CD4-positive, alpha-beta T cell treated with Interferon alpha-2 for 1 hour (primary cell): ENCODE measurements around the gene UBALD2.
"Not testable (repeated sequence)": the region's sequence is repeated elsewhere in the genome, so short reads cannot be mapped to it uniquely, and the experiment has no call there.

ENCODE experiments used
- DNase-seq, 2 donors: peaks; one replicate each; pipeline ENCODE4 v3.0.0-alpha.2; 2020 to 2022

The UBALD2 gene

DNA sequence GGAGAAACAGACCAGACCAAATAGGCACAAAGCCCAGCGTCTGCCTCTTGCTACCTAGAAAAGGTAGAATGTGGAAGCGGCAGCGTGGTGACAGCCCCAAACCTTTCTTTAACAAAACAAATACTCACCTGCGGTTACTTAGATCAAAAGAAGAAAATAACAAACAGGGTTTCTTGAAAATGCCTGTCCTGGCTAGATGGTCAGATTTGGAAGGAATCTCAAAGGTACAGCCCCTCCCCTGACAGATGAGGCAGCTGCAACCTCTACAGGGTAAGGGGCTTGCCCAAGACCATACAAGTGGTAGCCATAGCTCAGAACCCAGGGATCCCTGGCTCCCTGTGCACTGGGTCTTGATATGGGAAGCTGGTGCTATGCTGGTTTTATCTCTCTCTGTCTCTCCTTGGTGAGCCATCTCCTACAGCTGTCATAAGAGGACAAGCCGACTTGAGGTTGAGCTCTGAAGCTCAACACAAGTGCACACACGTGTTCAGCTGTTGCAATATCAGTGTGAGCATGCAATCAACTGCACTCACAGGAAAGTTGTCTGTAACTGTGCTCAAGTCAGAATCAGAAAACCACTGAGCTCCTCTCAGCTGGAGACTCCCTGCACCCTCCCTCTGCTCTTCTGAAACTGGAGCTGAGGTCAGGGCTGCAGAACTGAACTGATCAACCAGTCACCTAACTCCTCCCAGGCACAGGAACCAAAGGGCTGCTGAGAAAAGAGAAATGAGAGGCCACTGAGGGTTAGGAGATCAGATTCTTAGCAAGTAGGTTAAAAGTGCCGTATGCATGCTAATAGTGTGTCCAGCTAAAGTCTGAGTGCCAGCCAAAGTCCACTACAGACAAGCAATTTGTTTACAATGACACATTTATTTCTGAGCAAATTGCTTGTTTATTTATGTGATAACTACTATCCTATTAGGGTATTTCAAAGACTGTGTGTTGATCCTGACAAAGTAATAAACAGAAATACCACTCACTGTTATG lies 18.8 kb upstream of the UBALD2 start:
- peak; percentile 45 to 58 for DNase-seq

DNA sequence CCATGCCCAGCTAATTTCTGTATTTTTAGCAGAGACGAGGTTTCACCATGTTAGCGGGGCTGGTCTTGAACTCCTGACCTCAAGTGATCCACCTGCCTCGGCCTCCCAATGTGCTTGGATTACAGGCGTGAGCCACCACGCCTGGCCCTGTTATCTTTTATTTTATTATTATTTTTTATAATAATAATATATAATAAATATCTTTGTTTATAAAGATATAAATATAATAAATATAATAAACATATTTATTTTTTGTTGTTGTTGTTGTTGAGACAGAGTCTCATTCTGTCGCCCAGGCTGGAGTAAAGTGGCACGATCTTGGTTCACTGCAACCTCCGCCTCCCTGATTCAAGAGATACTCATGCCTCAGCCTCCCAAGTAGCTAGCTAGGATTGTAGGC lies 17.8 kb upstream of the UBALD2 start:
- no peak for DNase-seq

DNA sequence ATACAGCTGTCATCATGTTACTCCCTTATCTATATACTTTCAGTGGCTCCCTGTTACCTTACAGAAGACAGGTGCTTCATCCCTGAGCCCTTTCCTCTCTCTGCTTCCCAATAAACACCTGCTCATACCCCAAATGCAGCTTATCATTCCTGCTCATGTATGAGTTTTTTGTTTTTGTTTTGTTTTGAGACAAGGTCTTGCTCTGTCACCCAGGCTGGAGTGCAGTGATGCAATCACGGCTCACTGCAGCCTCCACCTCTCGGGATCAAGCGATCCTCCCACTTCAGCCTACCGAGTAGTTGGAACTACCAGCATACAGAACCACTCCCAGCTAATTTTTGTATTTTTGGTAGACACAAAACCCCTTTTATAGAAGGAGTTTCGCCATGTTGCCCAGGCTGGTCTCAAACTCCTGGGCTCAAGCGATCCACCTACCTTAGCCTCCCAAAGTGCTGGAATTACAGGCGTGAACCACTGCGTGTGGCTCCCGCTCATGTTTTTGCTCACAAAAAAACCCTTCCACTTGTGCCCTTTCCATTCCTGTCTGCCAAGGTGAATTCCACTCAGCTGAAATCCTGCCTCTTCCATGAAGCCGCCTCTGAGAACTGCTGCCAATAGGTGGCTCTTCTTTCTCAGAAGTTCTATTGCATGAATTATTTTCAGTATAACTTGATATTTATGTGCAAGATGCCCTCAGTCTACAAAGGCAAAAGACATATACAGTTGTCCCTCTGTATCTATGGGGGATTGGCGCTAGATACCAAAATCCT lies 16.9 kb upstream of the UBALD2 start:
- DNase-seq = no peak

DNA sequence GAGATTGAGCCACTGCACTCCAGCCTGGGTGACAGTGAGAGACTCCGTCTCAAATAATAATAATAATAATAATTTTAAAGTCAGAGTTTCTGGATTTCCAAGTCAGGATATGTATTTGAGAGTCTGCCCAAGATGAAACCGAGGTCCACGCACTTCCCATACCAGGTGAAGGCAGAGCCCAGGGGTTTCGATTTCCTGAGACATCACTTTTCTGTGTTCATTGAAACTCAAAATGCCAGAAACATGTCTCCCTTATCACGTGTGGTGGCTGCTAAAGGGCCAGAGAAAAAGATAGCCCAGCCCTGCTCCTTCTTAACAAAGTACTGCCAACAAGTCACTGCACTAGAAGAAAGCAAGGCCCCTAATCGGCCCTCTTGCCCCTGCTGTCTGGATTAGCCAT lies 15.0 kb upstream of the UBALD2 start:
- no peak for DNase-seq

DNA sequence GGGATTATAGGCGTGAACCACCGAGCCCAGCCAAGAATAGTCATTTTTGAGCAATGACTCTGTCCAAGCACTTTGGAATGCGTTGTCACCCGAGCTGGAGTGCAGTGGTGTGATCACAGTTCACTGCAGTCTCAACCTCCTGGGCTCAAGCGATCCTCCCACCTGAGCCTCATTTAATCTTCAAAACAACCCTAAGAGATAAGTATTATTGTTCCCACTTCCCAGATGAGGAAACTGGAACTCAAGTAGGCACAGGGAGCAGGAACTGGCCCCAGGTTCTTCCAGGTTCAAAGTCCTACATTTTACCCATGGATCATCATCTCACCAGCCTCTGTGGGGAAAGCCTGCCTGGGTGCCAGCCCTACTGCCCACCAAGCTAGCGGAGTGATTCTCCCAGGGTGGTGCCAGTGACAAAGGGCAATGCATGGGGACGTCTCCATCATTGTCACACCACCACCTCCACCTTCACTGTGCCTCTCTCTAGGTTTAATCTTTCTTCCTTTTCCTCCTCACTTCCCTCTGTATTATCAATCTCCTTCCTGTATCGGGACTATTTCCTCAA lies 13.6 kb upstream of the UBALD2 start:
- DNase-seq = no peak

DNA sequence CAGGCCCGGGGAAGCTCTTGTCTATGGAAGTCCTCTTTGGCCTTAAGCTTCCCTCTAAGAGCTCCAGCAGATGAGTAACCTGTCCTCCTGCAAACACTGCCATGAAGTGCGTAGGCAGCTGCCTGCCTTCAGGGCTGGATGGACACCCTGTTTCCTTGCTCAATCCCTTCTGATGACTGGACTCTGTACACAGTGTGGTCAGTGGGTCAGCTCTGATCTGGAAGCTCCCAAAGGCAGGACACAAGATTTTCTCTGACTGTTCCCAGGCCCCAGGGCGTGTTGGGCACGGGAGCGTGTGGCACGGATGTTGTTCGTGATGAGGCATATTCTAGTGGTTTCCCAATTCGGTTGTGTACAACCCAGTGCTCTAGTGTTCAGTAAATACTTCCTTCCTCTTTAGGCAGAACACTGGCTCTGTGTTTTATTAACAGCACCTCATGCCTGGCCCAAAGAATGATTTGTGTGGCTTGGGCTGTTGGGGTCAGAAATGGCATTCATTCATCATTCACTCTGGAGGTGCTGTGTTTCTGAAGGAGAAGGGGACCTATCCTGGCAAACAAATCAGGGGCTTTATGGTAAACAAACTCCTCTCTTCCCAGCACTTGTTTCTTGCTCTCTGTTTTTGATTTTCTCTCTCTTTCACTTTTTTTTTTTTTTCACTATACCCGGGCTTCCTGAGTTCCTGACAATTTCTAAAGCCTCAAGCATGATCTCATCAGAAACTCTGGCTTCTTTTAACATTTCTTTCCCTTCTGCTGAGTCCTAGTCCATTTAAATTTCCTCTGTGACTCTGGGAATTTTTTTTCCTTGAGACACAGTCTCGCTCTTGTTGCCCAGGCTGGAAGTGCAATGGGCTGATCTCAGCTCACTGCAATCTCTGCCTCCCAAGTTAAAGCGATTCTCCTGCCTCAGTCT lies 12.9 kb upstream of the UBALD2 start:
- DNase-seq = peak; percentile 55 to 58

DNA sequence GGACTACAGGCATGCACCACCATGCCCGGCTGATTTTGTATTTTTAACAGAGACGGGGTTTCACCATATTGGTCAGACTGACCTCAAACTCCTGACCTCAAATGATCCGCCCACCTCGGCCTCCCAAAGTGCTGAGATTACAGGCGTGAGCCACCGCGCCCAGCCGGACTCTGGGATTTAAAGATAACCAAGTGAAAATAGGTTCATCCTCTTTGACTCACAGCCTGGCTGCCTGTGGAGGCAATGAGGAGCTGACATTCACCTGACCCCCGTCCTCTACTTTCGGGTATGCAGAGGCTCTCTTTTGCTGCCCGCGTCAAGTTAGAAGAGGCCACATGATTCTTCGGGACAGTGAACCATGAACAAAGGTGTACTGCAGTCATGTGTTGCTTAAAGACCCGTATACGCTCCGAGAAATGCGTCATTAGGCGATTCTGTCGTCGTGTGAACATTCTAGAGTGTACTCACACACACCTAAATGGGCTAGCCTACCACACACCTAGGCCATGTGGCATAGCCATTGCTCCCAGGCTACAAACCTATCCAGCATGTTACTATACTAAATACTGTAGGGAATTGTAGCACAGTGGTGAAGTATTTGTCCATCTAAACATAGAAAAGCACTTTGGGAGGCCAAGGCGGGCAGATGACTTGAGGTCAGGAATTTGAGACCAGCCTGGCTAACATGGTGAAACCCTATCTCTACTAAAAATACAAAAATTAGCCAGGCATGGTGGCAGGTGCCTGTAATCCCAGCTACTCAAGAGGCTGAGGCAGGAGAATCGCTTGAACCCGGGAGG lies 12.0 kb upstream of the UBALD2 start:
- DNase-seq = not testable (repeated sequence)

DNA sequence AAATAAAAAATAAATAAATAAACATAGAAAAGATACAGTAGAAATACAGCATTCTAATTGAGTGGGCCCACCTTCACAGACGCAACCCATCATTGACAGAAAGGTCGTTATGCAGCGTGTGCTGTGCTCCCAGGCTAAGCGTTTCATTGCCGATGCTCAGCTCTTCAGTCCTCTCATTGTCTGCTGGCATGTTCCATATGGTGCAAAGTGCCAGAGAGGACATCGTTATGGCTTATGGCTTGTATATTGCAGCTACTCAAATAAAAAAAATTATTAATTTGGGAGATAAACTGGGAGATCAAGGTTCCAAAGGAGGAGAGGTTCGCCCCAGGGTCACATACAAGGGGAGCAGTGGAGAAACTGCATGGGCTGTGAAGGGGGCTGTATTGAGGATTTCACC lies 11.3 kb upstream of the UBALD2 start:
- no peak for DNase-seq

DNA sequence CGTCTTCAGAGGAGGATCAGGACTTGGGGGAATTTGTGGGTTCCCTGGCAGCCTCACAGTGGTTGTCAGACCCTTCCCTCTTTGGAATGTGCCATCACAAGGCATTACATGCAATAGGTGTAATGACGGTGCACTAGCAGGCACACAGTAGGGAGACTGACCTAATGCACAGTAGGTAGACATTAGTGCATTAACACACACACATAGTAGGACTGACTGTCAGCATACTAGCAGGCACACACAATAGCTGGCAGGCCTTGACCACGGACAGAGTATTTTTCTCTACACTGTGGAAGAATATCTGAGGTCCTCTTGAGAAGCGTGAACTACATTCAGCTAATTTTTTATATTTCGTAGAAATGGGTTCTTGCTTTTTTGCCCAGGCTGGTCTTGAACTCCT lies 10.9 kb upstream of the UBALD2 start:
- no peak for DNase-seq

DNA sequence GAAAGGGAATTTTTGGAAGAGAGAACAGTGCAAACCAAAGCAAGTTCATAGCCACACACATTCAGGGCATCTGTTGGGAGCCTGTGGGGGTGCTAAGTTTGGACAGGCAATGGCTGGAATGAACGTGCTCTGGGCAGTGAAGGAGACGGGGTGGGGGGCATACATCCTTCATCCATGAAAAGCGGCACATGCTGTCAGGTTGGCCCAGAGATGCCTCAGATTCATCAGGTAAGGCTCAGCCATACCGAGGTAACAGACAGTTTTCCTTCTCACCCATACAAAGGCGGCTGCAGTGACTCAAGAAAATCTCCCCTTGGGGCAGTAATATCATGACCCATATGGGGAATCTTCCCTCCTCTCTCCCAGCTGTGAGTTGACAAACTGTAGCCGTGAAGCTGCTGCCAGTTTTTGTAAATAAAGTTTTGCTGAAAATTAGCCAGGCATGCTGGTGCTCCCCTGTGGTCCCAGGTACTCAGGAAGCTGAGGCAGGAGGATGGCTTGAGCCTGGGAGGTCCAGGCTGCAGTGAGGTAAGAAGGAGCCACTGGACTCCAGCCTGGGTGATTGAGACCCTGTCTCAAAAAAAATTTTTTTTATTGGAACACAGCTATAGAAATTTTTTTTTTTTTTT lies 9.2 kb upstream of the UBALD2 start:
- no peak for DNase-seq

DNA sequence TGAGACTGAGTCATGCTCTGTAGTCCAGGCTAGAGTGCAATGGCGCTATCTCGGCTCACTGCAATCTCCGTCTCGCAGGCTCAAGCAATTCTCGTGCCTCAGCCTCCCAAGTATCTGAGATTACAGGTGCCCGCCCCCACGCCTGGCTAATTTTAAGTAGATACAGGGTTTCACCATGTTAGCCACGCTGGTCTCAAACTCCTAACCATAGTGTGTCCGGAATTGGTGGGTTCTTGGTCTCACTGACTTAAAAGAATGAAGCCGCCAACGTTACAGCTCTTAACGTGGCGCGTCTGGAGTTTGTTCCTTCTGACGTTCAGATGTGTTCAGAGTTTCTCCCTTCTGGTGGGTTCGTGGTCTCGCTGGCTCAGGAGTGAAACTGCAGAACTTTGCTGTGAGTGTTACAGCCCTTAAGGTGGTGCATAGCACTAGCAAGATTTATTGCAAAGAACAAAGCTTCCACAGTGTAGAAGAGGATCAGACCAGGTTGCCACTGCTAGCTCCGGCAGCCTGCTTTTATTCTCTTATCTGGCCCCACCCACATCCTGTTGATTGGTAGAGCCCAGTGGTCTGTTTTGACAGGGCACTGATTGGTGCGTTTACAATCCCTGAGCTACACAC lies 8.6 kb upstream of the UBALD2 start:
- peak; percentile 59 to 73 for DNase-seq

DNA sequence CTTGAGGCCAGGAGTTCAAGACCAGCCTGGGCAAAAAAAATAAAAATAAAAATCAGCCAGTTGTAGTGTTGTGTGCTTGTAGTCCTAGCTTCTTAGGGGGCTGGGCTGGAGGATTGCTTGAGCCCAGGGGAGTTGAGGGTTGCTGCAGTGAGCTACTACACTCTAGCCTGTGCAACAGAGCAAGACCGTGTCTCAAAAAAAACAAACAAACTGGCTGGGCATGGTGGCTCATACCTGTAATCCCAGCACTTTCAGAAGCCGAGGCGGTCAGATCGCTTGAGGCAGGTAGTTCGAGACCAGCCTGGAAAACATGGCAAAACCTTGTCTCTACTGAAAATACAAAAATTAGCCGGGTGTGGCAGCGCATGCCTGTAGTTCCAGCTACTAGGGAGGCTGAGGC lies 4.9 kb upstream of the UBALD2 start:
- DNase-seq = no peak

DNA sequence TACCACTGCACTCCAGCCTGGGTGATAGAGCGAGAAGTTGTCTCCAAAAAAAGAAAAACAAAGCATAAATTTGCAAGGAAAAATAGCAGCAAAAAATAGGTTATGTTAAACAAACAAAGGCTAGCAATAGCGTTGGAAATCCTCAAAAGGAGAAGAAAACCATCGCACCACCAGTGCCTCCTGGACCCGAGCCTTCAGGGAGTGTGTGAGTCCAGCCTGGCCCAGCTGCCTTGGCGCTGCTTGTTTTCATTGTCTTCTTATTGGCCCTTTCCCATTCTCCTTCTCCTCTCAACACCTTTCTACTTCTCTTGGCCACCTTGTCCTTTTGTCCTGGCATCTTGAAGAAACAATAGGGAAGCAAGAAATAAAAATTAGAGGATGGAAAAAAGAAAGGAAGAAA lies 4.5 kb upstream of the UBALD2 start:
- no peak for DNase-seq

DNA sequence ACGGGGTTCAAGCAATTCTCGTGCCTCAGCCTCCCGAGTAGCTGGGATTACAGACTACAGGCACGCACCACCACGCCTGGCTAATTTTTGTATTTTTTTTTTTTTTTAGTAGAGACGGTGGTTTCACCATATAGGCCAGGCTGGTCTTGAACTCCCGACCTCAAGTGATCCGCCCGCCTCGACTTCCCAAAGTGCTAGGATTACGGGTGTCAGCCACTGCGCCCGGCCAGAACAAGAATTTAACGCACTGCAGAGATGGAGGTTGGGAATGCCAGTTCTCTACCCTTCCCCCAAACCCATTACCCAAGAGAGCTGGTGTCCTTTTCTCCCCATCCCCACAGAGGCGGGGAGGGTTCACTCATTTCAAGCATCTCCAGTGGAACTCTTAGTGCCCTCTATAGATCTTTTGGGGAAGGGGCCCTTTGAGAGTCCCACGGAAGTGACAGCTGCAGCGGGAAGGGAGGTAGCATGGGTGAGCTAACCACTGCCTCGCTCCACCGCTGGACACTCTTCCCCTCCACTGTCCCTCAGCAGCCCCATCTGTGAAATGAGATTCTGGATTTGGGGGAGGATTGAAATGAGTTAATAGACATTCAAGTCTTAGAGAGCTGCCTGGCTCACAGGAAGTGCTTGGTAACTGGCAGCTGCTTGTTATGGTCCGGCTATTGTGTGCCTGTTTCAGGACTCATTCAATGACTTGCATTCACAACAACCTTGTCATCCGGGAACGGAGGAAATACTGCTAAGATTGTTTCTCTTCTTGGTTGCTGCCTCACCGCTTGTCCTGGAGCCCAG lies 3.5 kb upstream of the UBALD2 start:
- no peak for DNase-seq

DNA sequence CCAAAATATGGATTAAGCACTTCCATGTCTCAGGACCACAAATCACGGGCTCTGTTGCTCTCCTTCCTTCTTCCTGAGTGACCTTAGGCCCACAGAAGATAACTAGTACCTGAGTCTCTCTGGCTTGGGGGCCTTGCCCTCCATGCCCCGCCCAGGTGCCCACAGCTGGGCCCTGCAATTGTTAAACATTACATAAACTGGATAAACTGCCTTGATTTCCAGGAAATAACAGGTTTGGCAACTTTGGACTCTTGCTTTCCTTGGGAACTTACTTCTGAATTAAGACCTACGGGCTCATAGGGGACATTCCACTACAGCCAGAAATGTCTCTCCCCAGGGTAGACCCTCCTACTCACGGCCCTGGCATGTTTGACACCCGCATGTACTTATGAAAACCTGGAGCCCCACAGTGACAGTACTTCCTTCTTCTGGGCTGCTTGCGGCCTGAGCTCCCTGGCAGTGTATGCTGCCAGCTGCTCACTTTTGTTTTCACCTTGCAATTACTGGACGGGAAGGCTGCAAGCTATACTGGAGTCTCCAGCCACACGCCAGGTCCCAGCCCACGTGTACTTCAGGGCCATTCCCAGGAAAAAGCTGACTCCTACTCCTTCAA lies 2.3 kb upstream of the UBALD2 start:
- peak in 1 of 2 donors; percentile 47 for DNase-seq

DNA sequence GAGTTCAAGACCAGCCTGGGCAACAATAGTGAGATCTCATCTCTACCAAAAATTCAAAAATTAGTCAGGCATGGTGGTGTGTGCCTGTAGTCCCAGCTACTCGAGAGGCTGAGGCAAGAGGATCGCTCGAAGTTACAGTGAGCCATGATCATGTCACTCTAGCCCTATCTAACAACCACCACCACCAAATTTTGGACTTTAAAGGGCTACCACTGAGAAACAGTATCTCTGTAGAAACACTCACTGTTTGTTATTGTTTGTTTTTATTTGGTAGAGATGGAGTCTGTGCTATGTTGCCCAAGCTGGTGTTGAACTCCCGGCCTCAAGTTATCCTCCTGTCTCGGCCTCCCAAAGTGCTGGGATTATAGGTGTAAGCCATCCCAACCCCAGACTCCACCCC lies 1.3 kb upstream of the UBALD2 start:
- no peak for DNase-seq

DNA sequence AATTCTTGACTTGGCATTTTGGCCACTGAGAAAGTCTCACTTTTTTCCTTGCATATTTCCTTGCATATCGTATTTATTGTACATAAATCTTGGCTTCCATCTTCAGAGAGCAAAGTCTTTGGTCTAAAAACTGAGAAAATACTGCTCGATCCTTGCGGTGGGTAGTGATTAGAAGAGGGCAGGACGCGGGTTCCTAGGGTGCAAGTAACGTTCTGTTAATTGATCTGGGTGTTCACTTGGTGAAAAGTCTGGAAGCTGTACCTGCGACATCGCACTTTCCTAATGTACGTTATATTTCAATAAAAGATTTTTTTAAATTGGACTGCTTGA lies 758 bp upstream of the UBALD2 start:
- no peak for DNase-seq

DNA sequence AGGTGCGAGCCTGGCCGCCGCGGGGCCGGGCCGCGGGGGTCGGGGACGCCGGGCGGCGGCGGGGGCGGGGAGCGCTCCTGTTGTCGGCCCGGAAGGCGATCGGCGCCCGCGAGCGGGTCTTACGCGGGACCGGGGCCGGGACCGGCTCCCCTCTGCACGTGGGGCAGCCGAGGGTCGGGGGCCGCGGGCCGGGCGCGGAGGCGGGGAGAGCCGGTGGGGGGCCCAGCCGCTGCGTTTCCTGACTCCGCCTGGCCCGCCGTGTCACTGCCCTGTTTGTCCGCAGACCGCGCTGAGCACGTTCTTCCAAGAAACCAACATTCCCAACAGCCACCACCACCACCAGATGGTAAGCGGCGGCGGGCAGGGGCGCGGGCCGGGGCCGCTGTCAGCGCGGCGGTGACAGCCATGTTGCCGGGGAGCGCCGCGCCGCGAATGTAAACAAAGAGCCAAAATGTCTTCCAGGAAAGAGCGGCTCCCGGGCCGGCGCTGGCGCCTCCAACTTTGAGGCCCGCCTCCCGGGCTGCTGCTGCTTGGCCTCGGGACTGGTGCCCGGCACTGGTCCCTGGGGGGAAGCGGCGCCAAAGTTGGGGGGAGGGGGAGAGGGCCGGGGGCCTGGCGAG lies 586 bp downstream of the UBALD2 start:
- peak; percentile 54 to 71 for DNase-seq
